ENCODE results near the gene PAK2. TPM values are rescaled to one million over a fixed set of nuclear protein-coding genes. Genes with fewer than 3 reads are reported as not detected.

PAK2 gene
- total RNA-seq, 2 experiments from 2014 or later = 36.2 to 41.7 TPM

DNA sequence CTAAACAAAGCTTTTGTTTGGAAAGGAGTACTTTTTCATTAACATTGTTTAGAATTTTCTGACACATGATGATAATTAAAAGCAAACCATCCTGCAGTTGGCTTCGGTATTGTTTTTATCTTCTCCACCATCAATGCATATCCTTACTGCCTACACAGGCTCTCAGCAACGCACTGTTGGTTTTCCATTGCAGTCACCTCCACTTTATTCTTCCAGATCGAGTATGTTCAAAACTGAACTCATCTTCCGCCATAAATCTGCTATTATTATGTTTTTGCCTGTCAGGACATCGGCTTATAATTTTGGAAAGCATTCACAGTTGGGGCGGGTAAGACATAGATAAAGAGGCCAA is 127.5 kb downstream of the PAK2 start:
- H3K9me3 ChIP-seq (ENCODE audit: control insufficient read depth in 1 of 2, insufficient read depth in 1 of 2, low read length in 2 of 2) = no peaks in the 10 kb centered on the region
- no peaks in the 10 kb centered on the region for H3K27me3 ChIP-seq (ENCODE audit: control insufficient read depth in 1 of 2, insufficient read depth in 2 of 2, low read length in 2 of 2)
- Mint-ChIP-seq H3K9me3 (no peaks in the 10 kb centered on the region), H3K4me3 (peak overlapping the region; percentile 90), H3K27me3 (no peaks in the 10 kb centered on the region), H3K36me3 (ENCODE audit: low read depth) (peaks cover 19% of the 10 kb centered on the region), H3K4me1 (ENCODE audit: low read depth) (peaks cover 32% of the 10 kb centered on the region), H3K27ac (peak overlapping the region; percentile 90)
- ATAC-seq (ENCODE audit: poor library complexity) = peak; percentile 1
- H3K4me1 ChIP-seq (ENCODE audit: insufficient read depth, low read length) = peaks cover 28% of the 10 kb centered on the region
- H3K4me3 ChIP-seq (ENCODE audit: low read length) = peak overlapping the region; percentile 94
- CTCF ChIA-PET = interaction anchor here (1.0 to 5.0 kb wide), 3 partner anchors 29 to 102 kb away, joined by 6 to 34 read pairs (median 6); partner anchors contain the start of gene NCBP2
- POLR2A ChIA-PET = interaction anchor here (0.6 to 3.4 kb wide), 13 partner anchors 11 to 615 kb away, joined by 3 to 113 read pairs (median 5); partner anchors contain the start of genes CEP19, DLG1, DYNLT2B and FBXO45
- no peak for DNase-seq
- H3K27ac ChIP-seq (ENCODE audit: low read depth in 1 of 2, low read length in 2 of 2) = peak overlapping the region; percentile 85 to 94
- intact Hi-C loops (cut with DNase I, micrococcal nuclease) = loop anchor here (1.0 to 5.0 kb wide), 3 partner anchors 75 to 300 kb away; partner anchors contain the start of genes NCBP2 (in 2 of the 2), FBXO45 (in 1 of the 2), PAK2 (in 1 of the 2) and WDR53 (in 1 of the 2)
- TF ChIP-seq, protein P1, sequence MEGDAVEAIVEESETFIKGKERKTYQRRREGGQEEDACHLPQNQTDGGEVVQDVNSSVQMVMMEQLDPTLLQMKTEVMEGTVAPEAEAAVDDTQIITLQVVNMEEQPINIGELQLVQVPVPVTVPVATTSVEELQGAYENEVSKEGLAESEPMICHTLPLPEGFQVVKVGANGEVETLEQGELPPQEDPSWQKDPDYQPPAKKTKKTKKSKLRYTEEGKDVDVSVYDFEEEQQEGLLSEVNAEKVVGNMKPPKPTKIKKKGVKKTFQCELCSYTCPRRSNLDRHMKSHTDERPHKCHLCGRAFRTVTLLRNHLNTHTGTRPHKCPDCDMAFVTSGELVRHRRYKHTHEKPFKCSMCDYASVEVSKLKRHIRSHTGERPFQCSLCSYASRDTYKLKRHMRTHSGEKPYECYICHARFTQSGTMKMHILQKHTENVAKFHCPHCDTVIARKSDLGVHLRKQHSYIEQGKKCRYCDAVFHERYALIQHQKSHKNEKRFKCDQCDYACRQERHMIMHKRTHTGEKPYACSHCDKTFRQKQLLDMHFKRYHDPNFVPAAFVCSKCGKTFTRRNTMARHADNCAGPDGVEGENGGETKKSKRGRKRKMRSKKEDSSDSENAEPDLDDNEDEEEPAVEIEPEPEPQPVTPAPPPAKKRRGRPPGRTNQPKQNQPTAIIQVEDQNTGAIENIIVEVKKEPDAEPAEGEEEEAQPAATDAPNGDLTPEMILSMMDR (IDR thresholded peaks at IDR 0.05) = no peak
- peaks cover 3% of the 10 kb centered on the region for H3K36me3 ChIP-seq (ENCODE audit: insufficient read depth, low read length)

- peaks cover 38% of the 10 kb centered on the region for H3K4me1 Mint-ChIP-seq (ENCODE audit: low read depth)
Measured at GRCh38 chr3:196867507-196868296, 128.0 kb downstream of the PAK2 start, which contains the start of gene SENP5. TSS of gene SENP5 (plus strand) at chr3:196867920. CDS start at chr3:196885182, 17,262 bp downstream.

GRCh38 chr3:196868297-196868661 is 128.6 kb downstream of the PAK2 start:
- Mint-ChIP-seq H3K27ac (peak overlapping the region; percentile 93), H3K36me3 (ENCODE audit: low read depth) (peaks cover 21% of the 10 kb centered on the region), H3K9me3 (no peaks in the 10 kb centered on the region), H3K4me3 (peak overlapping the region; percentile 98), H3K4me1 (ENCODE audit: low read depth) (peaks cover 40% of the 10 kb centered on the region), H3K27me3 (no peaks in the 10 kb centered on the region)
- no peak for ATAC-seq (ENCODE audit: poor library complexity)
- Histone ChIP-seq H3K4me3 (ENCODE audit: low read length) (peak overlapping the region; percentile 94), H3K4me1 (ENCODE audit: insufficient read depth, low read length) (peaks cover 31% of the 10 kb centered on the region), H3K27ac (ENCODE audit: low read depth in 1 of 2, low read length in 2 of 2) (peak overlapping the region; percentile 66 to 85), H3K27me3 (ENCODE audit: control insufficient read depth in 1 of 2, insufficient read depth in 2 of 2, low read length in 2 of 2) (no peaks in the 10 kb centered on the region), H3K36me3 (ENCODE audit: insufficient read depth, low read length) (peaks cover 3% of the 10 kb centered on the region), H3K9me3 (ENCODE audit: control insufficient read depth in 1 of 2, insufficient read depth in 1 of 2, low read length in 2 of 2) (no peaks in the 10 kb centered on the region)
- peak in 5 of 14 experiments; percentile 0 to 31 (median 8) for DNase-seq
- intact Hi-C loops (cut with DNase I, micrococcal nuclease) = loop anchor here in 1 of 2 experiments (5.0 kb wide), 1 partner anchor 301 kb away; the partner anchor contains the start of genes FBXO45 and WDR53
- ChIA-PET CTCF (interaction anchor here (0.7 to 5.0 kb wide), 4 partner anchors 31 to 433 kb away, joined by 3 to 34 read pairs (median 6); partner anchors contain the start of gene NCBP2), POLR2A (interaction anchor here (0.8 to 3.4 kb wide), 13 partner anchors 10 to 550 kb away, joined by 3 to 113 read pairs (median 4); partner anchors contain the start of genes DLG1, DYNLT2B, FBXO45 and NCBP2)
- TF ChIP-seq, protein P1 (IDR thresholded peaks at IDR 0.05) = no peak

More at GRCh38 chr3:196867507-196868296, 128.0 kb downstream of the PAK2 start, which contains the start of gene SENP5:
- peaks cover 3% of the 10 kb centered on the region for H3K36me3 ChIP-seq (ENCODE audit: insufficient read depth, low read length)
- ChIA-PET CTCF (interaction anchor here (0.7 to 5.0 kb wide), 4 partner anchors 30 to 434 kb away, joined by 3 to 34 read pairs (median 6); partner anchors contain the start of gene NCBP2), POLR2A (interaction anchor here (0.6 to 3.4 kb wide), 16 partner anchors 10 to 616 kb away, joined by 3 to 113 read pairs (median 4); partner anchors contain the start of genes CEP19, DLG1, DYNLT2B and FBXO45)
- intact Hi-C loops (cut with DNase I, micrococcal nuclease) = loop anchor here (1.0 to 5.0 kb wide), 3 partner anchors 75 to 300 kb away; partner anchors contain the start of genes NCBP2 (in 2 of the 2), FBXO45 (in 1 of the 2), PAK2 (in 1 of the 2) and WDR53 (in 1 of the 2)
- Mint-ChIP-seq H3K4me3 (peak within 1 kb of the TSS; percentile 98), H3K9me3 (no peaks in the 10 kb centered on the region), H3K27me3 (no peaks in the 10 kb centered on the region), H3K36me3 (ENCODE audit: low read depth) (peaks cover 21% of the 10 kb centered on the region), H3K27ac (peak within 1 kb of the TSS; percentile 93)
- TF ChIP-seq, protein P1 (IDR thresholded peaks at IDR 0.05) = no peak
- peak within 1 kb of the TSS; percentile 94 for H3K4me3 ChIP-seq (ENCODE audit: low read length)
- peak within 1 kb of the TSS; percentile 85 to 94 for H3K27ac ChIP-seq (ENCODE audit: low read depth in 1 of 2, low read length in 2 of 2)
- no peaks in the 10 kb centered on the region for H3K27me3 ChIP-seq (ENCODE audit: control insufficient read depth in 1 of 2, insufficient read depth in 2 of 2, low read length in 2 of 2)
- H3K9me3 ChIP-seq (ENCODE audit: control insufficient read depth in 1 of 2, insufficient read depth in 1 of 2, low read length in 2 of 2) = no peaks in the 10 kb centered on the region
- ATAC-seq (ENCODE audit: poor library complexity) (peak; percentile 96), DNase-seq (peak; percentile 75 to 96 (median 86))
- H3K4me1 ChIP-seq (ENCODE audit: insufficient read depth, low read length) = peaks cover 31% of the 10 kb centered on the region

Data from CD4-positive, alpha-beta T cell (primary cell).